Measurements from ENCODE around the gene WDR36. TPM values are rescaled to one million over a fixed set of nuclear protein-coding genes. Genes with fewer than 3 reads are reported as not detected.

Gene WDR36
- total and polyA plus RNA-seq, 2 of the 13 experiments (the other 11 are each of a cell fraction or from before 2014, with no cell fraction given), result 18.2 to 40.6 TPM

DNA sequence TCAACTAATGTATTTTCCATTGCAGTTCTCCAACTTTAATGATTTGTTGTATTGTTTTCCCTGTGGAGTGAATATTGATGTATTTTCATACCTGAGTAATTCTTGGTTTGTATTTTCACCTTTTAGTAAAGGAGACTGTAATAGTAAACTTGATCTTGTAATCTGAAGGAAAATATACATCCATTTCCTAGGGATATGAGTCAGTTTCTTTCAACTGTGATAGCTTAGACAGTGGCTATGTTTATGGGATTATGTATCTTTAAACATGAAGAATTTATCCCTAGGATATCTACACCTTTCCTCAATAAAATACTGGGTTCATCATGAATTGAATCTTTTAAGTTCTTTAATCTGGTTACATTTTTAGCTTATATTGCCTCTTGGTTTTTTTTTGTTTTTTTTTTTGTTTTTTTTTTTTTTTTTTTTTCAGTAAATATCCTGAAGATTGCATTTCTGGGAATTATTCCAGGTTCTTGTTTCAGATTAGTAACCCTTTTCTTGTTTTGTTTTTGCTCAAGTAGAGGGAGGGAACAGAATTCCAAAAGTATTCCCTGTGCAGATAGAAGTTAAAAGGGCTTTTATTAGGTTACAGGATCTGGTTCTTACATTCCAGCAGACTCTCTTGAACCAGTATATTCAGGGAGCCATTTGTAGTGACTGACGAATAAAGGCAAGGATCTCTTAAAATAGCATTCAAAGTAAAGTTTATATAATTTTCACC is 7.1 kb downstream of the WDR36 start (continued):
- TF ChIP-seq, protein P1, sequence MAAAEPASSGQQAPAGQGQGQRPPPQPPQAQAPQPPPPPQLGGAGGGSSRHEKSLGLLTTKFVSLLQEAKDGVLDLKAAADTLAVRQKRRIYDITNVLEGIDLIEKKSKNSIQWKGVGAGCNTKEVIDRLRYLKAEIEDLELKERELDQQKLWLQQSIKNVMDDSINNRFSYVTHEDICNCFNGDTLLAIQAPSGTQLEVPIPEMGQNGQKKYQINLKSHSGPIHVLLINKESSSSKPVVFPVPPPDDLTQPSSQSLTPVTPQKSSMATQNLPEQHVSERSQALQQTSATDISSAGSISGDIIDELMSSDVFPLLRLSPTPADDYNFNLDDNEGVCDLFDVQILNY (CRISPR knock-in tag; conservative IDR thresholded peaks at IDR 0.05), result no peak
- TF ChIP-seq GPBP1L1 (CRISPR knock-in tag; IDR thresholded peaks at IDR 0.05) (no peak), NFE2 (CRISPR knock-in tag; IDR thresholded peaks at IDR 0.05) (no peak), HCFC1 (IDR thresholded peaks at IDR 0.05; ENCODE audit: low read depth, low read length) (no peak), SRSF1 (optimal IDR thresholded peaks at IDR 0.05; ENCODE audit: low read depth, low read length) (no peak), NR2F2 (IDR thresholded peaks at IDR 0.05; ENCODE audit: borderline replicate concordance, low read depth) (no peak), ZNF556 (CRISPR knock-in tag; IDR thresholded peaks at IDR 0.05; ENCODE audit: borderline replicate concordance) (no peak), MAZ (IDR thresholded peaks at IDR 0.05; ENCODE audit: borderline replicate concordance, low read depth, low read length) (no peak), MAZ (CRISPR knock-in tag; IDR thresholded peaks at IDR 0.05; ENCODE audit: low read depth) (no peak), ZNF276 (CRISPR knock-in tag; IDR thresholded peaks at IDR 0.05; ENCODE audit: low read depth) (no peak)
- TF ChIP-seq, protein P2, sequence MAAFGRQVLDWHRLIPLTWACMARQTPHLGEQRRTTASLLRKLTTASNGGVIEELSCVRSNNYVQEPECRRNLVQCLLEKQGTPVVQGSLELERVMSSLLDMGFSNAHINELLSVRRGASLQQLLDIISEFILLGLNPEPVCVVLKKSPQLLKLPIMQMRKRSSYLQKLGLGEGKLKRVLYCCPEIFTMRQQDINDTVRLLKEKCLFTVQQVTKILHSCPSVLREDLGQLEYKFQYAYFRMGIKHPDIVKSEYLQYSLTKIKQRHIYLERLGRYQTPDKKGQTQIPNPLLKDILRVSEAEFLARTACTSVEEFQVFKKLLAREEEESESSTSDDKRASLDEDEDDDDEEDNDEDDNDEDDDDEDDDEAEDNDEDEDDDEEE (CRISPR knock-in tag; IDR thresholded peaks at IDR 0.05), result no peak
